Hepatic stellate cell (primary cell): Measurements from ENCODE around the gene MYO15B.

Source experiments
- DNase-seq: peaks from one replicate; pipeline ENCODE4 v3.0.0; 2011; ENCODE audit warnings: low spot score

Gene MYO15B

DNA sequence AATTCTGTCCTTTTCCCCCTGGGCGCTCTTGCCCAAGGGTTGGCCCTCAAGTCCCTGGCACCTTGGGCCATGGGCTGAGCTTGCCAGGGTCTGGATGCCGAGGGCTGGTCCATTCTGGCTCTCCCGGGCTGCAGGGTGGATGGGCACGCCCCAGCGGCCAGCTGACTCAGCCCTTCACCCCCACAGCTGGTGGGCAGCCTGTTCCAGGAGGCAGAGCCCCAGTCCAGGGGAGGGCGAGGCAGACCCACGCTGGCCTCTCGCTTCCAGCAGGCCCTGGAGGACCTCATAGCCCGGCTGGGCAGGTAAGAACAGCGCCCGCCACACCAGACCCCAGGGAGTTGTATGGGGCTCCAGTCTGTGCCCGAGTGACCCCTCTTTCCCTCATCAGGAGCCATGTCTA, 15.0 kb downstream of the MYO15B start:
- DNase-seq: no peak

DNA sequence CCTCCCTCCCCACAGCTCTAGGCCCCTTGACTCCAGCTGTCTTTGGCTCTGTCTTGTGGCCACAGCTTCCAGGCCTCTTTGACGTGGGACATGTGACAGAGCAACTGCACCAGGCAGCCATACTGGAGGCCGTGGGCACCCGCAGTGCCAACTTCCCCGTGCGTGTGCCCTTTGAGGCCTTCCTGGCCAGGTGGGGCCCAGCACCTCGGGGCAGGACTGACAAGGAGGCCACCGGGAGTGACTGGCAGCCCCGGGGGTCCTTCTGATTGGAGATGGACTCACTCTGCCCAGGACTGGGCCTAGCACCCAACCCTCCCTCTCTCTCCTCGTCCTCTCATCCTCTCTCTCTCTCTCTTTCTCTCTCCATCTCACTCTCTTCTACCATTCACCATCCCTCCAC, 15.5 kb downstream of the MYO15B start:
- no peak for DNase-seq

DNA sequence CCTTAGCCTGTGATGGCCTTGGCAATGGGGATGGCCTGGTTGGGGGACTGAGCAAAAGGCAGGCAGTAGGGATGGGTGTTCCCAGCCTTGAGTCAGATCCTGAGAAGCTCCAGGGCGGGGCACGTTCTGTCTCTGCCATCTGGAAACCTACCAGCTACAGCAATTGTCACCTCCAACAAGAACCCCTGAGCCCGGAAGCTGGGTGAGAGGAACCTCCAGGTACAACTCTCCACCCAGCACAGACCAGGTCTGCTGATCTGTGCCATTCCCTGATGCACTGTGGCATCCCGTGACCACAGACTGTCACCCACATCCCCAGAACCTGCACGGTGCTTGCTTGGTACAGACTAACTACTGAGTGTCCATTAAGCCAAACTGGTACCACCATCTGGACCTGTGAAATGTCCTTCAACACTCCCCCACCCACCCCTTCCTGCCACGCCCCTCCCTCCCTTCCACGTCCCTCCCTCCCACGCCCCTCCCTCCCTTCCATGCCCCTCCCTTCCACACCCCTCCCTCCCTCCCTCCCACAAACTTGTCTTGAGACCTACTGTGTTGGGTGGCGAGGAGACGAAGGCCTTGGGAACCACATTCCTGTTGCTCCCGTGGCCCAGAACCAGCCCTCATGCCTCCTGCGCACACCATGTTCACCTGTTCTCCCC, 16.6 kb downstream of the MYO15B start:
- DNase-seq: no peak

DNA sequence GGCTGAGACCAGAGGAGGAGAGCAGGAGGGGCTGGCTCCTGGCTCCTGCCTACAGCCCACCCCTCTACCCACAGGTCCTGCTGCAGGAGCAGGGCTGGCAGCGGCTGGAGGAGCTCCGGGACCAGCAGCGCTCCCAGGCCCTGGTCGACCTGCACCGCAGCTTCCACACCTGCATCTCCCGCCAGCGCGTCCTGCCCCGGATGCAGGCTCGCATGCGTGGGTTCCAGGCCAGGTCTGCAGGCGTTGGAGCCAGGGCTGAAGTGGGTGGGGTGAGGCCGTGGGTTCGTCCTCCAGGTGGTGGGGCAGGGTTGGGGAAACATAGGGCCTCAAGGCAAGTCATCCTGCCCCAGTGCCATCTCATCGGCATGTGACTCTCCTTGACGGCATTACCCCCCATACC, 18.2 kb downstream of the MYO15B start:
- no peak for DNase-seq

DNA sequence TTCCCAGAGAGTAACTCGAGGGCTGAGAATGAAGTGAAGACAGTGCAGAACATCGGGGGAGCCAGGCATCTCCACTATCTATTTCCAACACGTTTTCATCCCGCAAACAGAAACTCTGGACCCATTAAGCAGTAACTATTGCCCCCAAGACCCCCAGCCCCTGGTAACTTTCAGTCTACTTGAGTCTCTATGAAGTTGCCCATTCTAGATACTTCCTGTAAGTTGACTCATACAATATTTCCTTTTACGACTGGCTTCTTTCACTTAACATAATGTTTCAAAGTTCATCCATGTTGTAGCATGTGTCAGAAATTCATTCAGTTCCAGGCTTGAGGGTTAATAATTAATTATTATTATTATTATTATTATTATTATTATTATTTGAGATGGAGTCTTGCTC, 19.5 kb downstream of the MYO15B start:
- no peak for DNase-seq

DNA sequence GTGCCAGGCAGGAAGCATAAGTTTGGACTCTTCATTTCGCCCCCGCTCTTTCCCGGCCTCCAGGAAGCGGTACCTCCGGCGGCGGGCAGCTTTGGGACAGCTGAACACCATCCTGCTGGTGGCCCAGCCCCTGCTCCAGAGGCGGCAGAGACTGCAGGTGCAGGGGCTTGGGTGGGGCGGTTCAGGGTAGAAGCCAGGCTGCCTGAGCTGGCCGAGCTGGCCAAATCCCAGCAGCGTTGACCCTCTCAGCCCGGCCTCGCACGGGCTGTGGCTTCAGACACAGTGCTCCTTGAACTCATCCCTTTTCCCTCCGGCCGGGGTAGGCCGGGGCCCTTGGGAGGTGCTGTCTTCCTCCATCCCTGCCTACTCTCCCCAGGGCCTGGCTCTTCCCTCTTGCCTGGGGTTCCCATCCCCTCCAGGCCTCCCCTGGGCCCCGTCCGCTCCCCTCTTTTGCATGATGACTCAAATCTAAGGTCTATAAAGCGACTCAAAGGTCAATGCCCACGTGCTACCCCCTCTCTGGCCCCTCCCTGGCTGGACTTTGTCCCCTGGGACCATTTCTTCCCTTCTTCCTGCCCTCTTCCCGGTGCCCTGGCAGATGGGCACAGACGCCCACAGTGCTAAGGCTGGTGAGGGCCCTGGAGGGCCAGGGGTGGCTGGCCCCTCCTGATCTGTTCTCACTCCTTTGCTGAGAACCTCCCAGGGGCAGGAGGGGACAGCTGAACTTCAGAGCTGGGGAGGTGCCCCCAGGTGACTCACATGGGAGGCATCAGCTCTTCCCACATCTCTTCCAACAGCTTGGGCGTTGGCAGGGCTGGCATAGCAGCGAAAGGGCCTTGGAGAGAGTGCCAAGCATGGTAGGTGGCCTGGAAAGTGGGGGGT, 22.7 kb downstream of the MYO15B start:
- DNase-seq: no peak

DNA sequence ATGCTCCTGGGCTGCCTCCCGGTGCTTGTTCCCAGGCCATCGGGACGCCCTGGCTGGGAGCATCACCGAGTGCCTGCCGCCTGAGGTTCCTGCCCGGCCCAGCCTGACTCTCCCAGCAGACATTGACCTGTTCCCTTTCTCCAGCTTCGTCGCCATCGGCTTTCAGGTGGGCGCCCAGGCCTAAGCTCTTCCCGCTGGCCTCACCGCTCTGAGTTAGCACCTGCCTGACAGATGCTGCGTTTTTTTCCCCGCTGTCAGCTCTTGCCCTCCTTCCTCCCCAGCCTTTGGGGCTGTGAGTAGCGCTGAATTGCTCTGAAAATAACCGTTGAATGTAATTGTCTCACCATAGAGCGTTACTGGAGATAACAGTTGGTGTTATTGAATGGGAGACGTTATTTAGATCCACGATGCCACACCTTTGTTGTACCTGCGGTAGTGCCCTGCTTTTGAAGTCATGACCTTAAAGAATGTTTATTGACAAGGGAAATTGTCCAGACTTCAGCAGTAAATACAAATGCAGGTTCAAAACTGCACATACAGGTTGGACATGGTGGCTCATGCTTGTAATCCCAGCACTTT, 24.3 kb downstream of the MYO15B start:
- DNase-seq: no peak

DNA sequence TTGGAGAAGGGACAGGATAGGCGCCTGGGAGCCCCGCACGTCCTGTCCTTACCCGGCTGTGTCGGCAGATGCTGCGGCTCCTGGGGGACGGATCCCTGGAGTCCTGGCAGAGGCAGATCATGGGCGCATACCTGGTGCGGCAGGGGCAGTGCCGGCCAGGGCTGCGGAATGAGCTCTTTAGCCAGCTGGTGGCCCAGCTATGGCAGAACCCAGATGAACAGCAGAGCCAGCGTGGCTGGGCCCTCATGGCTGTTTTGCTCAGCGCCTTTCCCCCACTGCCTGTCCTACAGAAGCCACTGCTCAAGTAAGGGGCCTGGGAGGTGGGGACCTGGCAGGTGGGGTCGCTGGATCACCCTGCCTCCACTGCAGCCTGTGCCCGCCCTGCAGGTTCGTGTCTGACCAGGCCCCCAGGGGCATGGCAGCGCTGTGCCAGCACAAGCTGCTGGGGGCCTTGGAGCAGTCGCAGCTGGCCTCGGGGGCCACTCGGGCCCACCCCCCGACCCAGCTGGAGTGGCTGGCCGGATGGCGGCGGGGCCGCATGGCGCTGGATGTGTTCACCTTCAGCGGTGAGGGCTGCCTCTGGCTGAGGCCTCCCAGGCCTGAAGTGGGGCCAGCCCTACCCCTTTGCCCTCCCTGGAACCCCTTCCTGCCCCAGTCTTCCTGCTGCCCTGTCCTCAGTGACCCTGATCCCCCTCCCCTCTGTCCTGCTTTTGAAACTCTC, 25.5 kb downstream of the MYO15B start:
- DNase-seq: no peak

DNA sequence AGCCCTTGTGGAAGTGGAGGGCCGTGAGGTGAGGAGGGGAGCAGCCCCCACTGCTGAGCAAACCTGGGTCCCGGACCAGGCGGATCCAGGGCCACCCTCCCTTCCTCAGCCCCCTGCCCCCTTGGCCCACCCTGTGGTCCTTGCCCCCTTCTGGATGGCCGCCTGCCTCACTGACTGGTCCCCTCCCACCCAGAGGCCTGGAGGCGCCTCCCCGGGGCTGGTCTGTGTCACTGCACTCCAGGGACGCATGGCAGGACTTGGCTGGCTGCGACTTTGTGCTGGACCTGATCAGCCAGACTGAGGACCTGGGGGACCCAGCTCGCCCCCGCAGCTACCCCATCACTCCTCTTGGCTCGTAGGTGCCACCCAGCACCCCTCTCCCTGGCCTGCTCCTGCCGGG, 26.4 kb downstream of the MYO15B start:
- DNase-seq: no peak

DNA sequence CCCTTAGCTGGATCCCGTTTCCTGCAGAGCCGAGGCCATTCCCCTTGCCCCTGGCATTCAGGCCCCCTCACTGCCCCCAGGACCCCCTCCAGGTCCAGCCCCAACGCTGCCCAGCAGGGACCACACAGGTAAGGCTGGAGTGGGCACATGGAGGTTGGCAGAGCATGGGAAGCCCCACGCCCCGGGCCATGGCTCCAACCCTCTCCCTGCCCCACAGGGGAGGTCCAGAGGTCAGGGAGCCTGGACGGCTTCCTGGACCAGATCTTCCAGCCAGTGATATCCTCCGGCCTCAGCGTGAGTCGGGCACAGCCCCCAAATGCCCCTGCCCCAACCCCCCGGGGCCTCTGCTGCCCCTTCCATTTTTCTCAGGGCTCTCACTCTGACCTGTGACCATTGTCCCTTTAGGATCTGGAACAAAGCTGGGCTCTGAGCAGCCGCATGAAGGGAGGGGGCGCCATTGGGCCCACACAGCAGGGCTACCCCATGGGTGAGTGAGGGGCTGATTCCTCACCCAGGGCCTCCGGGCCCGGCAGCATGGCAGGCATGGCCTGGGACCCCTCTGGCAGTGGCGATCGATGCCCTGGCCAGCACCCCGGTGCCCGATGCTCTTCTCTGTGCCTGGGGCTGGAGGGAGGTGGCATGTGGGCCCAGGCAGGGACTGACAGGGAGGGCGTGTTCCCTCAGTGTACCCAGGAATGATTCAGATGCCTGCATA, 27.1 kb downstream of the MYO15B start:
- DNase-seq: no peak

DNA sequence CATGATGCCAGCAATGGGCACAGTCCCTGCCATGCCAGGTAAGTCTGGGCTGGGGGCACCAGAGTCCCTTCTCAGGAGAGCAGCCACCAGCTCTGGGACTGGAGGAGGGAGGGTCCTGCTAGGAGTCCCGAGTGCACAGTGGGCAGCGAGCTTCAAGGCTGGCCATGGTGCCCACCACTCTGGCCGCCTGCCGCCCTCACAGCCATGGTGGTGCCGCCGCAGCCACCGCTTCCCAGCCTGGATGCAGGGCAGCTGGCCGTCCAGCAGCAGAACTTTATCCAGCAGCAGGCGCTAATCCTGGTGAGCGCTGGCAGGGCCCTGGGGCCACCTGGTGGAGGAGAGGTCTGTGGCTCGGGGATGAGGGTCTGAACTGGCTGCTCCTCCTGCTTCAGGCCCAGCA, 27.7 kb downstream of the MYO15B start:
- no peak for DNase-seq

DNA sequence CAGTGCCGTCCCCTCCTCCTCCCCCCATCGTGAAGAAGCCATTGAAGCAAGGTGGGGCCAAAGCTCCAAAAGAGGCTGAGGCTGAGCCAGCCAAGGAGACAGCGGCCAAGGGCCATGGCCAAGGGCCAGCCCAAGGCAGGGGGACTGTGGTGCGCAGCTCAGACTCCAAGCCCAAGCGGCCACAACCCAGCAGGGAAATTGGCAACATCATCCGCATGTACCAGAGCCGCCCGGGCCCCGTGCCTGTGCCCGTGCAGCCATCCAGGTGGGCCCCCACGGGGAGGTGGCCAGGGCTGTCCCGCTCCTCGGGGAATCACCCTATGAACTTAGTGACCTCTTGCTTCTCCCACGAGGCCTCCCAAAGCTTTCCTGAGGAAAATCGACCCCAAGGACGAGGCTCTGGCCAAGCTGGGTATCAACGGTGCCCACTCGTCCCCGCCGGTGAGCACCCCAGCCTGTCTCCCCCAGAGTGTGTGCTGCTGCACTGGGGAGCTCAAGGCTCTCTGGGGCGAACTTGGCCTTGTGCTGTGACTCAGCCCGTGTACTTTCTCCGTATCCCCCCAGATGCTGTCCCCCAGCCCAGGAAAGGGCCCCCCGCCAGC, 29.0 kb downstream of the MYO15B start:
- DNase-seq: no peak

DNA sequence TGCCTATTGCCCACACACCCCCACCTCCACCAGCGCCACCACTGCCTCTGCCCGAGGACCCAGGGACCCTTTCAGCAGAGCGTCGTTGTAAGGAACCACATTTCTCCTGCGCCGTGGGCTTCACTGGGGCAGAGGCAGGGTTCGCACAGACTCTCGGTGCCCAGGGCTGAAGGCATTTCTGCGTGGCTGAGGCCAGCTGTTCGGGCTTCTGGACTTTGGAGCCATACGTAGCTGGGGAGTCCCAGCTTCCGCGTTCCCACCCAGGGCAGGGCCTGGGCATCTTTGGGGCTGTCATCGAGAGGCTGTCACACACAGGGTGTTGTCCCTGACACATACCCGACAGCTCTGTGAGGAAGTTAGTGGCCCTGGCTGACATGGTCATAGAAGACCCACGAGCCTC, 29.6 kb downstream of the MYO15B start:
- DNase-seq: no peak

DNA sequence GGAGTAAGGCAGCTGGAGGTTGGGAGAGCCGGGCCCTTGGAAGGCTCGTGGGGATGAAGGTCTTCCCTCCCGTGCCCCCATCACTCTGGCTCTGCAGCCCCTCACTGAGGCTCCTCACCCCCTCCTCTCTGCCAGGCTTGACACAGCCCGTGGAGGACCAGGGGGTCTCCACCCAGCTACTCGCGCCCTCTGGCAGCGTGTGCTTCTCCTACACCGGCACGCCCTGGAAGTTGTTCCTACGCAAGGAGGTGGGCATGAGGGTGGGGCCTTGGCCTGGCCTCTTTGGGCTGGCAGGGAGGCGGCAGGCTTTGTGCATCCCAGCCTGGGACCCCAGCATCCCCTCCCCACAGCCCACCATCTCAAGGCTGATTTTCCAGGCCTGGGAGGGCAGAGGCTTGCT, 30.1 kb downstream of the MYO15B start:
- DNase-seq: no peak

DNA sequence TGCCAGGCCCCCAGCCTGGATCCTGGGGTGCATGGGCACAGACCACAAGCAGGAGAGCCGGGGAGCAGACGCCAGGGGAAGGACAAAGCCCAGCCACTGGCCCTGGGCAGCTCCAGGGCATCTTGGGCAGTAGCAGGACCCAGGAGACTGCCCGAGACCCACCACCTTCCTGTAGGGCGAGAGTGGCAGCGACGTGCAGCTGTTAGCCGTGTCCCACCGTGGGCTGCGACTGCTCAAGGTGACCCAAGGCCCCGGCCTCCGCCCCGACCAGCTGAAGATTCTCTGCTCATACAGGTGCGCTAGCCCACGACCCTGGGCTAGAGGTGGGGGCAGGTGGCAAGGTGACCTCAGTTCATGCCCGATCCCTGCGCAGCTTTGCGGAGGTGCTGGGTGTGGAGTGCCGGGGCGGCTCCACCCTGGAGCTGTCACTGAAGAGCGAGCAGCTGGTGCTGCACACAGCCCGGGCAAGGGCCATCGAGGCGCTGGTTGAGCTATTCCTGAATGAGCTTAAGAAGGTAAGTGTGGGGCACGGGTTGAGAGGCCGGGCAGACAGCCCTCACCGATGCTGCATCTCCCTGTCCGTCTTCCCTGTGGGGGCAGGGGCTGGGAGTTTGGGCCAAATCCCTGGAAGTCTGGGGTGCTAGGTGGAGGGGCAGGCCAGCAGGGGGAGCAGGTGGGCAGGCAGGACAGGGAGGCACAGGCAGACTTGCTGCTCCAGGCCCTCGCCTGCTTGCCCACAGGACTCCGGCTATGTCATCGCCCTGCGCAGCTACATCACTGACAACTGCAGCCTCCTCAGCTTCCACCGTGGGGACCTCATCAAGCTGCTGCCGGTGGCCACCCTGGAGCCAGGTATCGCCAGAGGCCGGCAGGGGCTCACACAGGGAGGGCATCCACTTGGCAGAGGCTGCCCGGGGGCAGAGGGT, 32.2 kb downstream of the MYO15B start:
- DNase-seq: peak; percentile 66

DNA sequence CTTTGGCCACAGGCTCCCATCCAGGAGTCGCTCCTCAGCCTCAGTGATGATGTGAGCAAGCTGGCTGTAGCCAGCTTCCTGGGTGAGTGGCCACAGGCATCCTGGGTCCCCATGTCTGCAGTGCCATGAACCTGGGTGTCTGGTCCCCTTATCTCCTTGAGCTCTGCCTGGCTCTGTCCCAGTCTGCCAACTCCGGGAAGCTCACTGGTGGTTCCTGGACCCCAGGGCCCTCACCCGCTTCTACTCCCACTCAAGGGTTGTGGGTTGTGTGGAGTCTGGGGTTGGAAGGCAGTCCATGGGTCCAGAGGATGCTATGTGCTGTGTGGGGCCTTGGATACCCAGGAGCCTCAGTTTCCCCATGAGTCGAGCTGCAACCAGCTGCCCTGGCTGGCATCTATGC, 33.9 kb downstream of the MYO15B start:
- no peak for DNase-seq

DNA sequence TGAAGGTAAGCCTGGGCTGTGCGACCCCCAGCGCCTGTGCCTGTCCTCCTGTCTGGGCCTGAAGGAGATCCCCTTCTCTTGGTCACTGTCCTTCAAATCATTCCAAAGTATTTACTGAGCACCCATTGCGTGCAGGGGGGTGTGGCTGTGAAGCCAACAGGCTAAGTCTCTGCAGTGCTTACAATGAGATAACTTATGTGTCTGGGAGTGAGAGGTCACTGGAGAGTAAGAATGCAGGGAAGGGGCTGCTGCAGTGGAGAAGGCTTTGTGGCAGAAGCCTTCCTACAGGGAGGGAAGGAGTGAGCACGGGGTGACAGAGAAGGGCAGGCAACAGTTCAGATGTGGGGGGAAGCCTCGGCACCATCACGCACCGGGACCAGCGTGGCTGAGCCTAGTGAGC, 34.5 kb downstream of the MYO15B start:
- DNase-seq: peak; percentile 43

DNA sequence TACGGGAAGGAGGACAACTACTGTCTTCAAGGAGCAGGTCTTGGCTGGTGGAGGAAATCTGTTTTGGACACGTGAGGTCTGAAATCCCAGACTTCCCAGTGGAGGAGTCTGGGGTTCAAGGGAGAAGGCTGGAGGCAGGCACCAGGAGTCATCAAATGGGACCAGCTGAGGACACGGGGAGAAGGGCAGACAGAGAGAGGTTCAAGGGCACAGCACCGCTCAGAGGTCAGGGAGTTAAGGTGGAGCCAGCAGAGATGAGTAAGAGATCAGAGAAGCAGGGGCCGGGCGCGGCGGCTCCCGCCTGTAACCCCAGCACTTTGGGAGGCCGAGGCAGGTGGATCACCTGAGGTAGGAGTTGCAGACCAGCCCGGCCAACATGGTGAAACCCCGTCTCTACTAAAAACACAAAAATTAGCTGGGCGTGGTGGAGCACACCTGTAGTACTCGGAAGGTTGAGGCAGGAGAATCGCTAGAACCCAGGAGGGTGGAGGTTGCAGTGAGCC, 35.2 kb downstream of the MYO15B start:
- no peak for DNase-seq

DNA sequence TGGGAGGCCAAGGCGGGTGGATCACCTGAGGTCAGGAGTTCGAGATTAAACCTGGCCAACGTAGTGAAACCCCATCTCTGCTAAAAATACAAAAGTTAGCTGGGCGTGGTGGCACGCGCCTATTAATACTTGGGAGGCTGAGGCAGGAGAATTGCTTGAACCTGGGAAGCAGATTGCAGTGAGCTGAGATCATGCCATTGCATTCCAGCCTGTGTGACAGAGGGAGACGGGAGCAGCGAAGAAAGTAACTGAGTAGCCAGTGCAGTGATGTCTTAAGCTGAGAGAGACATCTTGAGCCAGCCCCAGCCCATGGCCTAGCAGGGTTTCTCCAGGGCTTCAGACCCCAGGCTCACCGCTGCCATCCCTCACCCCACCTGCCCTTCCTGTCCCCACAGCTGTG, 35.8 kb downstream of the MYO15B start:
- DNase-seq: no peak

DNA sequence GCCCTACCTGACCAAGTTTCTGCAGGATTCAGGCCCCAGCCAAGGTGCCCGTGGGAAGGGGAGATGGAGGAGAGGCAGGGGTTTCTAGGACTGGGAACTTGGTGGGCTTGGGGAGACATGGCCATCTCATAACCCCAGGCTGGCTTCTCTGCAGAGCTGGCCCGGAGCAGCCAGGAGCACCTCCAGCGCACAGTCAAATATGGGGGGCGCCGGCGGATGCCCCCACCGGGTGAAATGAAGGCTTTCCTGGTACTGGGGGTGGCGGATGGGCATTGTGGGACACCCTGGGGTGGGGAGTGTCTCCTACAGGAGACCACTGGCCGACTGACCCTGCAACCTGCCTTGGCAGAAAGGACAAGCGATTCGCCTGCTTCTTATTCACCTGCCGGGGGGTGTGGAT, 36.4 kb downstream of the MYO15B start:
- no peak for DNase-seq
